Measurements from ENCODE around the gene WDR31.
"Not testable (repeated sequence)": the region's sequence is repeated elsewhere in the genome, so short reads cannot be mapped to it uniquely, and the experiment has no call there.

WDR31 gene

GRCh38 chr9:113301548-113301947 lies 38.5 kb downstream of the WDR31 start:
- Mint-ChIP-seq H3K4me3 (no peak overlapping the region), H3K27me3 (ENCODE audit: low read depth) (peaks cover 17% of the 10 kb centered on the region), H3K4me1 (ENCODE audit: low read depth) (peaks cover 1% of the 10 kb centered on the region), H3K27ac (no peak overlapping the region), H3K9me3 (no peaks in the 10 kb centered on the region), H3K36me3 (ENCODE audit: low read depth) (no peaks in the 10 kb centered on the region)

DNA sequence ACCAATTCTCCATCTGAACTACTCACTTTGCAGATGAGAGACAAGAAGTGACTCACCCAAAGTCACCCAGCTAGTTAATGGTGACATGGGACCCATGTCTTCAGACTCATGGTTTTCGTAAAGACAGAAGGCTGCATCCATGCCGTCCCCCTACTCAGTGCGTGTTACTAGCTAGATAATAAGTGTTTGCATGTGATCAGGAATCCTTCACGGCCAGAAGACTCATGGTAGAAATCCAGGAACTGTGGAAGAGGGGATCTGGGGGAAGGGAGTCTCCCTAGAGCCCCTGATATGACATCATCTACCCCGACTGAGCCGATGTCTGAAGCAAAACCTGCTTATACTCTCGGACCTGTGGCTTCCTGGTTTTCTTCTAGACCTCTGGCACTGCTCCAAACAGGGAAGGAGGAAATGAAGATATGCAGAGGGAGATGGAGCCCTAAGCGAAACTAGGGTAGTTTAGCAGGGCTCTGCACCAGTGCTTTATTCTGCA lies 40.2 kb downstream of the WDR31 start:
- no peak overlapping the region for H3K27ac Mint-ChIP-seq
- H3K4me1 Mint-ChIP-seq (ENCODE audit: low read depth): peaks cover 1% of the 10 kb centered on the region
- H3K27me3 Mint-ChIP-seq (ENCODE audit: low read depth): peaks cover 17% of the 10 kb centered on the region
- no peaks in the 10 kb centered on the region for H3K9me3 Mint-ChIP-seq
- H3K36me3 Mint-ChIP-seq (ENCODE audit: low read depth): no peaks in the 10 kb centered on the region
- no peak overlapping the region for H3K4me3 Mint-ChIP-seq

DNA sequence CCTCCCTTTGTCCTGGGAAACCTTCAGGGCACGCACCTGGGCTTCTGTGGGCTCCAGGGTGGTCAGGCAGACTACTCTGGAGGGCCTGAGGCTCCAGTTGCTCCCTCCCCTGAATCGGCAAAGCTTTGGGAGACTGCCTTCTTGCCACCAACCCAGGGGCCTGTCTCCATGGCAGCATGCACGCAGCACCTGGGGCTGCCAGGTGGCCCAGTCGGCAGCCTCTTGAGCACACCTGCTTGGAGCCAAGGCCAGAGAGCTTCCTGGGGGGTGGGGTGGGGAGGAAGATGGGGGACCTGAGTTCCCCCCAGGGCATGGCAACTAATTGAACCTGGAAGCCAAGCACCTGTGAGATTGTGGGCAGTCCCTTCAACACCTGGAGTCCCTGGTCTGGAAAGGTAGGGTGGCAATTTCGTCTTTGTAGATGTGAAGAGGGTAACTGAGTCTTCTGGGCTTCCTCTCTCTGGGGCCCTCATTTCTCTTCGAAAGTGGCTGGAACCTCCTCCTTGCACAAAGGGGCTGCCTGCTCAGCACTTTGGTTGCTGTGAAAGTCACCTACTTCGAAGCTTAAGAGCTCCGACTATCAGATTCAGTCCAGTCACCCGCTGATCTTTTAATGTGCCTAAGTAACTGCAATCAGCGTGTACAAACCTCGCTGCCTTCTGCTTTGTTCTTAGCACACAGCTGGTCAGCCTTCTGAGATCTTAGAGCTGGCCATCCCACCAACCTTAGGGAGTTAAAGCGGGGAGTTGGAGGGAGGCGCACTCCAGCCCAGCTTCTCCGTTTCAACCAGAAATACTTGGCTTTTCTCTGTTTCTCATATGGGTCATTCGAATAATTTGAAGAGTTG lies 40.9 kb downstream of the WDR31 start:
- no peaks in the 10 kb centered on the region for H3K36me3 Mint-ChIP-seq (ENCODE audit: low read depth)
- H3K4me1 Mint-ChIP-seq (ENCODE audit: low read depth): peaks cover 1% of the 10 kb centered on the region
- no peak overlapping the region for H3K4me3 Mint-ChIP-seq
- H3K27me3 Mint-ChIP-seq (ENCODE audit: low read depth): peaks cover 17% of the 10 kb centered on the region
- H3K9me3 Mint-ChIP-seq: no peaks in the 10 kb centered on the region
- H3K27ac Mint-ChIP-seq: no peak overlapping the region

DNA sequence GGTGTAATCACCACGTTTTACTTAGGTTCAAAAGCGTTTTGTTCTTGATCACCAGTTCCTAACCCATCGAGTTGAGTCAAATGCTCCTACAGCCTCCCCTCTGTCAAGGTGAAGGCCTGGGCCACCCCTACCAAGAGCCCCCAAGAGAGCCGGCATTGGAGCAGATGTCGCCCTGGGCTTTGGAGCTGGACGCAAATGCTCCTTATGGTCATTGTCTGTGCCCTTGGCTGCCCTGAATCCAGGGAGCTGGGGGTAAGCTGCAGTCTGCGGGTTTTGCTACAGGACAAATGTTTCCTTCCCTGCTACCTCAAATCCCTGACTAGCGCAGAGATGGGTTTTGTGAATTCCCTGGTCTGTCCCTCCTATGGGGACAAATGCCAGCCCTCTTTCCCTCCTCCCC lies 41.8 kb downstream of the WDR31 start:
- no peaks in the 10 kb centered on the region for H3K9me3 Mint-ChIP-seq
- H3K4me3 Mint-ChIP-seq: no peak overlapping the region
- H3K27me3 Mint-ChIP-seq (ENCODE audit: low read depth): peaks cover 16% of the 10 kb centered on the region
- H3K27ac Mint-ChIP-seq: no peak overlapping the region
- H3K4me1 Mint-ChIP-seq (ENCODE audit: low read depth): peaks cover 1% of the 10 kb centered on the region
- no peaks in the 10 kb centered on the region for H3K36me3 Mint-ChIP-seq (ENCODE audit: low read depth)

- Mint-ChIP-seq H3K4me3 (no peak overlapping the region), H3K27me3 (ENCODE audit: low read depth) (peaks cover 11% of the 10 kb centered on the region)
Measured at GRCh38 chr9:113296796-113297558, 43.1 kb downstream of the WDR31 start.

GRCh38 chr9:113296247-113296646 lies 43.8 kb downstream of the WDR31 start:
- not testable (repeated sequence) for H3K9me3 Mint-ChIP-seq; H3K4me3 Mint-ChIP-seq; H3K4me1 Mint-ChIP-seq (ENCODE audit: low read depth); H3K36me3 Mint-ChIP-seq (ENCODE audit: low read depth); H3K27ac Mint-ChIP-seq
- H3K27me3 Mint-ChIP-seq (ENCODE audit: low read depth): peaks cover 11% of the 10 kb centered on the region

More at GRCh38 chr9:113296796-113297558, 43.1 kb downstream of the WDR31 start:
- peaks cover 1% of the 10 kb centered on the region for H3K36me3 Mint-ChIP-seq (ENCODE audit: low read depth)
- H3K4me1 Mint-ChIP-seq (ENCODE audit: low read depth): peaks cover 1% of the 10 kb centered on the region
- no peak overlapping the region for H3K27ac Mint-ChIP-seq
- no peaks in the 10 kb centered on the region for H3K9me3 Mint-ChIP-seq

DNA sequence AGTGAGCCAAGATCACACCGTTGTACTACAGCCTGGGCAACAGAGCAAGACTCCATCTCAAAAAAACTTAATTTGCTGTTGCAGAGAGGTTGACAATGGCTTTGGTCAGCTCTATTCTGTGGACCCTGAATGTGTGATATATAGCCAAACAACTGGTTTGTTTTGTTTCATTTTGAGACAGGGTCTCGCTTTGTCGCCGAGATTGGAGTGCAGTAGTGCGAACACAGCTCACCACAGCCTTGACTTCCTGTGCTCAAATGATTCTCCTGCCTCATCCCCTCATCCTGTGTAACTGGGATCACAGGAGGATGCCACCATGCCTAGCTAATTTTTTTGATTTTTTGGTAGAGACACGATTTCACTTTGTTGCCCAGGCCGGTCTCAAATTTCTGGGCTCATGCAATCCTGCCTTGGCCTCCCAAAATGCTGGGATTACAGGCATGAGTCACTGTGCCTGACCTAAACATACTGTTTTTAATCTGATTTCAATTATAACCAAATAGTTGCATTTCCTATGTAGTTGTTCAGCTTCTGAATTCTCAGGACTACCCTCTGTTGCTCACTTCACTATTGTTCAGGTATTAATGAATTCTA lies 46.7 kb downstream of the WDR31 start:
- peaks cover 29% of the 10 kb centered on the region for H3K36me3 Mint-ChIP-seq (ENCODE audit: low read depth)
- no peaks in the 10 kb centered on the region for H3K9me3 Mint-ChIP-seq
- no peaks in the 10 kb centered on the region for H3K27me3 Mint-ChIP-seq (ENCODE audit: low read depth)
- no peak overlapping the region for H3K4me3 Mint-ChIP-seq
- H3K27ac Mint-ChIP-seq: no peak overlapping the region
- H3K4me1 Mint-ChIP-seq (ENCODE audit: low read depth): peaks cover 3% of the 10 kb centered on the region

GRCh38 chr9:113290052-113290607 lies 49.9 kb downstream of the WDR31 start:
- no peaks in the 10 kb centered on the region for H3K9me3 Mint-ChIP-seq
- H3K27ac Mint-ChIP-seq: no peak overlapping the region
- H3K36me3 Mint-ChIP-seq (ENCODE audit: low read depth): peaks cover 47% of the 10 kb centered on the region
- H3K27me3 Mint-ChIP-seq (ENCODE audit: low read depth): no peaks in the 10 kb centered on the region
- H3K4me1 Mint-ChIP-seq (ENCODE audit: low read depth): peaks cover 3% of the 10 kb centered on the region
- H3K4me3 Mint-ChIP-seq: no peak overlapping the region

DNA sequence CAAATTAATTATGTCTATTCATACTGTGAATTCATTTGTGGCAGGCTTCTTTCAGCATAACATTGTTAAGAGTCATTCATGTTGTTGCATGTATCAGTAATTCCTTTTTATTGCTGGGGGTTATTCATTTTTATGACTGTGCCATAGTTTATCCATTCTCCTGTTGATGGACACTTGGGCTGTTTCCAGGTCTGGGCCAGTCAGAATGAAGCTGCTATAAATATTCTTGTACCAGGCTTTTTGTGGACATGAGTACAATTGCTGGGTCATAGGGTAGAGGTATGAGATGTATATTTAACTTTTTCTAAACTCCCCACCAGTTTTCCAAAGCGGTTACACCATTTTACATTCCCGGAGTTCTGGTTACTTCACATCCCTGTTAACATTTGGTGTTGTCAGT lies 51.0 kb downstream of the WDR31 start:
- peaks cover 56% of the 10 kb centered on the region for H3K36me3 Mint-ChIP-seq (ENCODE audit: low read depth)
- H3K4me1 Mint-ChIP-seq (ENCODE audit: low read depth): peaks cover 3% of the 10 kb centered on the region
- H3K9me3 Mint-ChIP-seq: no peaks in the 10 kb centered on the region
- no peak overlapping the region for H3K27ac Mint-ChIP-seq
- no peaks in the 10 kb centered on the region for H3K27me3 Mint-ChIP-seq (ENCODE audit: low read depth)
- H3K4me3 Mint-ChIP-seq: no peak overlapping the region

DNA sequence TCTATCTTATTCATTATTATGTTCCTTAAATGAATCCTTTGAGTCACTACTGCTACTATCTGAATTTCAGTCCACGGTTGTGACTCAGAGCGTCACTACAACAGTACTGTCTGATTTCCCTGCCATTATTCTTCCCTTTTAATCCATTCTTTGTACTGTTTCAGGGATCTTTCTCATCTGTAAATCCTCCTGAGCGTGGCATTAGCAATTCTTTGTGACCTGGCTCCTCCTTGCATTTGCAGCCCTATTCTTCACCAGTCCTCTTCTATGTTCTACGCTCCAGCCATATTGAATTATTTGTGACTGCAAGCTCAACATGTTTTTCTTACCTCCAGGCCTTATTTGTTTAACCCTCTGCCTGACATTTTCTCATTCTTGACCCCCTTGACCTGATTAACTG lies 58.7 kb downstream of the WDR31 start:
- peaks cover 18% of the 10 kb centered on the region for H3K4me1 Mint-ChIP-seq (ENCODE audit: low read depth)
- no peak overlapping the region for H3K4me3 Mint-ChIP-seq
- H3K27me3 Mint-ChIP-seq (ENCODE audit: low read depth): no peaks in the 10 kb centered on the region
- no peak overlapping the region for H3K27ac Mint-ChIP-seq
- no peaks in the 10 kb centered on the region for H3K9me3 Mint-ChIP-seq
- peaks cover 63% of the 10 kb centered on the region for H3K36me3 Mint-ChIP-seq (ENCODE audit: low read depth)

DNA sequence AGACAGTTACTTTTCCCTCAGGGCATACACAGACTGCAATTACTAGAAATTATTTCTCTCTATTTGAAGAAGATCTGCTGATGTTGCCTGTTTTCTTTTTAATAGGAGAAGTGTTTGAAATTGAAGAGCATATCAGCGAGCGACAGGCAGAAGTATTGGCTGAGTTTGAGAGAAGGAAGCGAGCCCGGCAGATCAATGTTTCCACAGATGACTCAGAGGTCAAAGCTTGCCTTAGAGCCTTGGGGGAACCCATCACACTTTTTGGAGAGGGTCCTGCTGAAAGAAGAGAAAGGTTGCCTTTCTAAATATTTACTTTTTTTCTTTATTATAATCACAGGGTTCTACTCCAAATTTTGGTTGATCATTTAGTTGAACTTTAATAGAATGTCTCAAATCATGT lies 61.2 kb downstream of the WDR31 start:
- no peak overlapping the region for H3K4me3 Mint-ChIP-seq
- H3K27ac Mint-ChIP-seq: no peak overlapping the region
- H3K36me3 Mint-ChIP-seq (ENCODE audit: low read depth): peaks cover 49% of the 10 kb centered on the region
- no peaks in the 10 kb centered on the region for H3K27me3 Mint-ChIP-seq (ENCODE audit: low read depth)
- no peaks in the 10 kb centered on the region for H3K9me3 Mint-ChIP-seq
- H3K4me1 Mint-ChIP-seq (ENCODE audit: low read depth): peaks cover 18% of the 10 kb centered on the region

- no peak within 1 kb of the TSS for H3K4me3 Mint-ChIP-seq
- no peaks in the 10 kb centered on the region for H3K9me3 Mint-ChIP-seq
- H3K36me3 Mint-ChIP-seq (ENCODE audit: low read depth): peaks cover 33% of the 10 kb centered on the region
- no peaks in the 10 kb centered on the region for H3K27me3 Mint-ChIP-seq (ENCODE audit: low read depth)
- peaks cover 13% of the 10 kb centered on the region for H3K4me1 Mint-ChIP-seq (ENCODE audit: low read depth)
- H3K27ac Mint-ChIP-seq: no peak within 1 kb of the TSS
Measured at GRCh38 chr9:113275157-113276131, 64.6 kb downstream of the WDR31 start, which contains the start of the genes CDC26 and PRPF4. CDC26 (minus strand) TSS chr9:113275572; CDS start chr9:113272507, 3,065 bp downstream. PRPF4 (plus strand) TSS chr9:113275658; CDS start chr9:113275744, 86 bp downstream.

DNA sequence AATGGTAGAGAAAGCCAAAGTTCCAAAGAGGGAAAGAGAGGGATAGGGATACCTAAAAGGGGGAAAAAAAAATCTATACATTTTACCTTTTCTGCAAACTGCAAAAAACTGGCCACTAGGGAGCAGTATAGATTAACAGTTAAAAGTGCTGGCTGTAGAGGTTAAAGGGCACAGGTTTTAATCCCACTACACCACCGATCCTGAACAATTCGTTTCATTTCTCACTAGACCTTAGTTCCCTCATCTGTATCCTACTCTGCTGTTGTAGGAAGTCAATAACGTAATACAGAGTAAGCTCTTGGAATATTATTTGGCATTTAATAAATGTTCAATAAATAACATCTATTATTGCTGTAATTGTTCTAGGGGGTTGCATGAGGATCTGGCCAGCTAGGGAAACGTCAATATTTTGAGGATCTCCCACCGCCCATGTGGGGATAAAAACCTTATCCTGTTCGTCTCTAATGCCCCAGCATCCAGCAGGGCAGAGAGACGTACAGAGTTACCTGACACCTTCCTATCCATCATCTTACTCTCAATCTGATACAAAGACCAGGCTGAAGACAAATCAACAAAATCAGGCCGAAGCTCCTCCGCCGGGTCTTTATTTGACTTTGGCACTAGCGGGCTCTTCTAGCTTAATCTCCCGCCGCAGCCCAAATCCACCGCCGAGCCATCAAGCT lies 65.5 kb downstream of the WDR31 start:
- Mint-ChIP-seq H3K4me1 (ENCODE audit: low read depth) (peaks cover 11% of the 10 kb centered on the region), H3K36me3 (ENCODE audit: low read depth) (peaks cover 30% of the 10 kb centered on the region), H3K27ac (no peak overlapping the region), H3K9me3 (no peaks in the 10 kb centered on the region), H3K27me3 (ENCODE audit: low read depth) (no peaks in the 10 kb centered on the region), H3K4me3 (no peak overlapping the region)
